PC-9 (cell line): Measurements from ENCODE around the gene C3AR1.

Experiments used
- EZH2 ChIP-seq: fragments of 200-600 bp; sonication (generic); IDR thresholded peaks from 2 replicates; pipeline ENCODE4 v1.8.0; 2017; ENCODE audit warnings: antibody characterized with exemption, low read depth
- TF ChIP-seq, protein P1 (sequence below): fragments of 200-600 bp; sonication (generic); conservative IDR thresholded peaks from 2 replicates; pipeline ENCODE4 v1.6.1; 2017; ENCODE audit warnings: mixed run types, antibody characterized with exemption, mild to moderate bottlenecking, moderate library complexity

DNA sequence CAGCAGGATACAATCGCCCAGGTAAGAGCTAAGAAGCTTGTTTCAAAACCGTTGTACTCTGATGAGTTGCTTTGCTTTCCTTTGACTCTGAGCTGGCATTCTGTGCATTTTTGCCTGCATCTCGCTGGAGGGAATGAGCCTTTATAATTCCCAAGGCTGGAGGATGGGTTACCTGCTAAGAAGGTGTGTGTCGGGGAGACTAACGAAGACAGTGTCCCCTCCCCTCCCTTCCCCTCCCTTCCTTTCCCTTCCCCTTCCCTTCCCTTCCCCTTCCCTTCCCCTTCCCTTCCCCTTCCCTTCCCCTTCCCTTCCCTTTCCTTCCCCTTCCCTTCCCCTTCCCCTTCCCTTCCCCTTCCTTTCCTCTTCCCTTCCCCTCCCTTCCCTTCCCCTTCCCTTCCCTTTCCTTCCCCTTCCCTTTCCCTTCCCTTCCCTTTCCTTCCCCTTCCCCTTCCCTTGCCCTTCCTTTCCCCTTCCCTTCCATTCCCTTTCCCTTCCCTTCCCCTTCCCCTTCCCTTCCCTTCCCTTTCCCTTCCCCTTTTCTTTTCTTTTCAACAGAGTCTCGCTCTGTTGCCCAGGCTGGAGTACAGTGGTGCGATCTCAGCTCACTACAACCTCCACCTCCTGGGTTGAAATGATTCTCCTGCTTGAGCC lies 15.4 kb downstream of the C3AR1 start:
- TF ChIP-seq, protein P1, sequence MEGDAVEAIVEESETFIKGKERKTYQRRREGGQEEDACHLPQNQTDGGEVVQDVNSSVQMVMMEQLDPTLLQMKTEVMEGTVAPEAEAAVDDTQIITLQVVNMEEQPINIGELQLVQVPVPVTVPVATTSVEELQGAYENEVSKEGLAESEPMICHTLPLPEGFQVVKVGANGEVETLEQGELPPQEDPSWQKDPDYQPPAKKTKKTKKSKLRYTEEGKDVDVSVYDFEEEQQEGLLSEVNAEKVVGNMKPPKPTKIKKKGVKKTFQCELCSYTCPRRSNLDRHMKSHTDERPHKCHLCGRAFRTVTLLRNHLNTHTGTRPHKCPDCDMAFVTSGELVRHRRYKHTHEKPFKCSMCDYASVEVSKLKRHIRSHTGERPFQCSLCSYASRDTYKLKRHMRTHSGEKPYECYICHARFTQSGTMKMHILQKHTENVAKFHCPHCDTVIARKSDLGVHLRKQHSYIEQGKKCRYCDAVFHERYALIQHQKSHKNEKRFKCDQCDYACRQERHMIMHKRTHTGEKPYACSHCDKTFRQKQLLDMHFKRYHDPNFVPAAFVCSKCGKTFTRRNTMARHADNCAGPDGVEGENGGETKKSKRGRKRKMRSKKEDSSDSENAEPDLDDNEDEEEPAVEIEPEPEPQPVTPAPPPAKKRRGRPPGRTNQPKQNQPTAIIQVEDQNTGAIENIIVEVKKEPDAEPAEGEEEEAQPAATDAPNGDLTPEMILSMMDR: no peak
- no peak for TF ChIP-seq EZH2
